Measurements from ENCODE around the gene FNBP1.

GRCh38 chr9:129958796-129959195, 84.2 kb downstream of the FNBP1 start:
- TF ChIP-seq CTCF (conservative IDR thresholded peaks at IDR 0.05 in 1 of 2, IDR thresholded peaks at IDR 0.05 in 1 of 2; ENCODE audit: low read depth in 1 of 2, low read length in 2 of 2) (no peak), EZH2 (IDR thresholded peaks at IDR 0.05; ENCODE audit: low read length, missing control alignments) (no peak)

All from fibroblast of lung (primary cell).